Rectal smooth muscle tissue (tissue), 1 donor: ENCODE data around the gene CAMTA1.

Experiments used
- H3K27ac ChIP-seq: one replicate; pipeline ENCODE4 v1.7.0; 2013; ENCODE audit warnings: low read depth, low read length, inconsistent platforms
- H3K27me3 ChIP-seq: one replicate; pipeline ENCODE4 v1.7.0; 2013; ENCODE audit warnings: low read length; ENCODE audit not compliant: control insufficient read depth, insufficient read depth
- H3K36me3 ChIP-seq: one replicate; pipeline ENCODE4 v1.7.0; 2013; ENCODE audit warnings: low read length; ENCODE audit not compliant: control insufficient read depth, insufficient read depth
- H3K4me1 ChIP-seq: one replicate; pipeline ENCODE4 v1.7.0; 2013; ENCODE audit warnings: low read length; ENCODE audit not compliant: control insufficient read depth, insufficient read depth
- H3K4me3 ChIP-seq: one replicate; pipeline ENCODE4 v1.7.0; 2013; ENCODE audit warnings: low read length
- H3K9ac ChIP-seq: one replicate; pipeline ENCODE4 v1.7.0; 2013; ENCODE audit warnings: low read length

Gene CAMTA1

DNA sequence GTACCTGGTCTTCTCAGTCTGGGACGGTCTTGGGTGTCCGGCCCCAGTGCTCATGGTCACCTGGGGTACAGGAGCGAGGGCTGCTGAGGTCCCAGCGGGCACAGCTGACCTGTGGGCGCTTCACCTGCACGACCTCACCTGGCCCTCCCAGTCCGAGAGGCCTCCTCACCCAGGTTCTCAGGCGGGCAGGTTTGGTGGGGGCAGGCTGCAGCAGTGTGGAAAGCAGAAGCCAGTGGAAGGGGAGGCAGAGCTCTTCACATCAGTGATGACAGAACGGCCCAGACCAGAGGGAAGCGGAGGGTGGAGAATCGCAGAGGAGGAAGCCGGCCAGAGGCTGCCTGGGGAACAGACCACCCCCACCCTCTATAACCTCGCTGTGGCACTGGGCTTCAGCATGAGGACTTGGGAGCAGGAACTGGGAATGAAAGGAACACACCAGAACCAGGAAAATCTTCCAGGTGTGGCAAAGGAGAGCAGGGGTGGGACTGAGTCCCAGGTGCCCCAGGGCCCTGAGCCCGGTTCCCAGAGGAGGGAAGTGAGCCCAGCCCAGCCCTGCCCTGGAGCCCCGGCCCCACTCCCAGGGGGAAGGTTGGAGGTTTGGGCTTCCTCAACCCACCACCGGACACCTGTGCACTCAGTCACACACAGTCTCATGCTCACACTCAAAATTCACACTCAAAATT is 720.7 kb downstream of the CAMTA1 start:
- H3K27me3 ChIP-seq: no peaks in the 10 kb centered on the region
- peaks cover 10% of the 10 kb centered on the region for H3K4me1 ChIP-seq
- H3K36me3 ChIP-seq: no peaks in the 10 kb centered on the region
- no peak overlapping the region for H3K27ac ChIP-seq
- no peak overlapping the region for H3K4me3 ChIP-seq
- no peak overlapping the region for H3K9ac ChIP-seq

DNA sequence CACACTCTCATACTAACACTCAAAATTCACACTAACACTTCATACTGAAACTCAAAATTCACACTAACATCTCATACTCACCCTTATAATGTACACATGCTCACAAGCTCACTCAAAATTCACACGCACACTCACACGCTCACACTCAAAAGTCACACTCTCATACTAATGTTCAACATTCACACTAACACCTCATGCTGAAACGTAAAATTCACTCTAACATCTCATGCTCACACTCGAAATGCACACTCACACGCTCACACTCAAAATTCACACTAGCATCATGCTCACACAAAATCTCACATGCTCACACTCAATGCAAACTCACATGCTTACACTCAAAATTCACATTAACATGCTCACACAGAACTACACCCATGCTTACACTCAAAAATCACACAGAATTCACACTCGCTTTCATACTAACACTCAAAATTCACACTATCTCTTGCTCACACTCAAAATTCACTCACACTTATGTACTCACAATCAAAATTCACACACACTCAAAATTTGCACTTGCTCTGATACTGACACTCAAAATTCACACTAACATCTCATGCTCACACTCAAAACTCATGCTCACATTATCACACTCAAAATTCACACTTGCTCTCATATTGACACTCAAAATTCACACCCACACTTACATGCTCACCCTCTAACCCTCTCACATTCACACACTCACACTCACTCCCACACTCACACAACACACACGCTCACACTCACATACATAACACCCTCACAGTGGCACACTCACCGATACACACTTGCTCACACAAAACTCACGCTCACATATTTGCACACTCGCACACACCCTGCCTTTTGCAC is 721.4 kb downstream of the CAMTA1 start:
- Histone ChIP-seq H3K36me3 (no peaks in the 10 kb centered on the region), H3K4me3 (no peak overlapping the region), H3K4me1 (peaks cover 10% of the 10 kb centered on the region), H3K9ac (no peak overlapping the region), H3K27me3 (no peaks in the 10 kb centered on the region), H3K27ac (no peak overlapping the region)

DNA sequence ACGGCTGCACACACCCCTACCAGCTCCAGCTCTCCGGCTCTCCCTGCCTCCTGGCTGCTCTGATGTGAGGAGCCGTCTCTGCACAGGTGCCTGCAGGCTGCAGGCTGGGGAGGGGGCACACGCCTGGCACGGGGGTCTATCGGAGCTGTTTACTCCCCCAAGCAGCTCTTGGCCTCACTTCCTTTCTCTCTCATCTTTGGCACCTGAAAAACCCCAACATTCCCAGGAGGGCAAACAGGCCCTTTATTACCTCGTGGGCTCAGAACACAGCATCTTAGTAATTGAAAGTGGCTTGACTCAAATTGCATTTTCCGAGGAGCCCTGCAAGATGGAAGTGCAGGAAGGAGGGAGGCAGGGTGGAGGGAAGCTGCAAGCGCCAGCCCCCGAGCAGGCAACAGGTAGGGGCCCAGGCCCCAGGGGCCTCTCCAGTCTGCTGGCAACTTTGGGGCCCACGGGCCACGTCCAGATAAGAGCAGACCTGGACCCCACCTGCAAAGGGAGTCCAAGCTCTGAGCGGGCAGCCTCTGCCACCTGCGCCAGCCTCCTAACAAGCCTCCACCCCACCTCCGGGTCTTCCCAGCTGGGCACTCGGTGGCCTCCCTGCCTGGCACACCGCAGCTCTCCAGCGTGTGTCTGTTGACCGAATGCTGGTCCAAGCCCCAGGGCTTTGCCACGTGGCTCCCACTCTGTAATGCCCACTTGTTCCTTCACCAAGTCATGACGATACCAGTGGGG is 722.2 kb downstream of the CAMTA1 start:
- Histone ChIP-seq H3K4me1 (peaks cover 10% of the 10 kb centered on the region), H3K4me3 (no peak overlapping the region), H3K9ac (no peak overlapping the region), H3K36me3 (no peaks in the 10 kb centered on the region), H3K27me3 (no peaks in the 10 kb centered on the region), H3K27ac (no peak overlapping the region)

DNA sequence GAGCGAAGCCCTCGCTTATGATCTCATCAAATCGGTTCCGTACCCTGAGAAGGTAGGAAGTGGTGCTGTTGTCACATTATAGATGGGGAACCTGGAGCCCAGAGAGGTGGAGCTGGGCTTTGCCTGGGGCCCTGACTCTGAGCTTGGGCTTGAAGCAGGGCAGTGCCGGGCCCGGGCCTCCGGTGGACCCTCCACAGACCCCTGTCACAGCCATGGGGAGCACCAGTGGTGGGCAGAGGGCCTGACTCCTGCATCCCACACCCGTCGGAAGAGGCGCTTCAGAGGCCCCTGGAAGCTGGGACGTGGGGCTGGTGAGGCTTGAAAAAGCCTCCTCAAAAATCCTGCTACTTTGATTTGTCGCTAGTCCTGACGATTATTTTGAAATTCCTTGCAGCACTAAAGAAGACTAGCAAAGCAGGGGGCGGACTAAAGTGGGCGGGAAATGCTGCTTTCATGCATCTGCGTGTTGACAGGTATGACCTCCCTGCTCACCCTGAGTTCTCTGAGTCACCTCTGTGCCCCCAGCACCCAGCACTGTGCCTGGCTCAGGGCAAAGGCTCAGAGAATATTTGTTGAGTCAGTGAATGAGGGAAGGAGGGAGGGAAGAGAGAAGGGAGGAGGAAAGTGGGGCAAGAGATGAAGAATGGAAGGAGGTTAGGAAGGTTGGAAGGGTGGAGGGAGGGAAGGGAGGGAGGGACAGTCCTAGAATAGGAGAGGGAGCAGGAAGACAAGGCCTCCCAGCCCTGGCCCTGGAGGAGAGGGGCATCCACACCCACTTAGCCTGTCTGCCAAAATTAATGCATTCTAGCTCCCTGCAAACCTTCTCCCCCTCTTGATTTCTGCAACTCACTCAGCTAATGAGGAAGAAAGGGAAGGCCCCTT is 723.0 kb downstream of the CAMTA1 start:
- no peaks in the 10 kb centered on the region for H3K36me3 ChIP-seq
- H3K27ac ChIP-seq: peak overlapping the region; percentile 56
- peaks cover 10% of the 10 kb centered on the region for H3K4me1 ChIP-seq
- H3K27me3 ChIP-seq: no peaks in the 10 kb centered on the region
- H3K9ac ChIP-seq: no peak overlapping the region
- no peak overlapping the region for H3K4me3 ChIP-seq

DNA sequence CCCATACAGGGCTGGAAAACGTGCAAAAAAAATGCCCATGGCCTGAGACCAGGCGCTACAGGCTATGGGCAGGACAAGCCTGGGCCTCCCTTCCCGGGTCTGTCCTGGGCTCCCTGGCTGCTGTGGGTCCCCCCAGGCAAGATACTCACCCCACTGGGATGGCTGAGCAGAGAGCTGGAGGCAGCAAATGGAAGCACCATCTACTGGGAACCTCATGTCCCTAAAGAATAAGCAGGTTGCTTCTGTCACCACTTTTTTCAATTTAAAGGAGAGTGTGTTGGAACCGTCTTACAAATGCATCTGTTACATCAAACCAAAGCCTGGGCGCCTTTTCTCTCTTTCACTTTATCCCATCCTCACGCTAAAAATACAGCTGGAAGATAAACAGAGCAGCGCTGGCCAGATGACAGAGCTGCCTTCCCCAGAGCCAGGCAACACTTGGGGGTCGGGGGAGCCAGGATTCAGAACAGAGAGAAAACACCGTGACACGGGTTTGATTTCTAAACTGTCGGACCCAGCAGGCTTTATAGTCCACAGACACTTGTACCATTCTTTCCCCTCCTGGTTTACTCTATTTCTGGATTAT is 723.8 kb downstream of the CAMTA1 start:
- Histone ChIP-seq H3K4me1 (peaks cover 10% of the 10 kb centered on the region), H3K9ac (no peak overlapping the region), H3K4me3 (no peak overlapping the region), H3K36me3 (no peaks in the 10 kb centered on the region), H3K27ac (peak overlapping the region; percentile 56), H3K27me3 (no peaks in the 10 kb centered on the region)

DNA sequence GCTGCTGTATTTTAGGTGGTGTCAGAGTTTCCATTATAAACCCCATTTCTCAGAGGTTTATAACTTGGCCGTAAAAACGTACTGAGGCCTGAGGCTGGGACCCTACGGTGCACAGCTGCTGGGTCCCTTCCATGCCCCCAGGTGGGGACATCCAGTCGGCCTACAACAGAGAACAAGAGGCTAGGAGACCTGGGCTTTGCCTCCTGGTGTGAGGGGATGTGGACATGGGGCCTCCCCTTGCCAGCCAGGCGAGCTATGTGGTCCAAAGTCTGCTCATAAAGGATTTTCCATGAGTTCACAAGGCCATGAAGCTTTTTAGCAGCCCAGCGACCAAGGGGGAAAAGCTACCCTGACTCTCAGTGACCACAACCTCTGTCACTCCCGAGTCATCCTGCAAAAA is 724.3 kb downstream of the CAMTA1 start:
- Histone ChIP-seq H3K36me3 (no peaks in the 10 kb centered on the region), H3K27ac (peak overlapping the region; percentile 56), H3K4me3 (no peak overlapping the region), H3K9ac (no peak overlapping the region), H3K4me1 (peaks cover 10% of the 10 kb centered on the region), H3K27me3 (no peaks in the 10 kb centered on the region)

DNA sequence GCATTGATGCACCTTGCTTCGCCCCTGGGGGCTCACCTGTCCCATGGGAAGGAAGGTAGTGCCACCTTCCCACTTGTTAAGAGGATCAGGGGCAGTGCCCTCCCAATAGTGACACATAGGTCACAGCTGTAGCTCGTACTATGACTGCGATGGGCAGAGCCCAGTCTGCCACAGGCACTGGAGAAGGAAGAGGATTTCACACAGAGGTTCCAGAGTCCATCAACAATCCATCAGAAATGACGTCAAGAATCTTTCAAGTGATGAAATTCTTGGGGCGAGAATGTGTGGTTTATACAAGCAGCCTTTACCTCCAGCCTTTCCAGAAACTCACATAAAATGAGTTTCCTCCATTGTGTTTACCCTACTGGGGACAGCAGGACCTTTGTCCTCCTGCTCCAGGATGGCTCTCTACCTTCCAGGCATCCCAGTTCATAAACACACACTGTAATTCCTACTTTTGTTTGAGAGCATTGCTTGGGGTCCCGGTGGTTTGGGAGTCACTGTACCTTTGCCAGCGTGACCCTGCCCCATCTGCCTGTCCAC is 725.2 kb downstream of the CAMTA1 start:
- Histone ChIP-seq H3K4me3 (no peak overlapping the region), H3K27me3 (no peaks in the 10 kb centered on the region), H3K4me1 (peaks cover 10% of the 10 kb centered on the region), H3K36me3 (no peaks in the 10 kb centered on the region), H3K27ac (no peak overlapping the region), H3K9ac (no peak overlapping the region)

DNA sequence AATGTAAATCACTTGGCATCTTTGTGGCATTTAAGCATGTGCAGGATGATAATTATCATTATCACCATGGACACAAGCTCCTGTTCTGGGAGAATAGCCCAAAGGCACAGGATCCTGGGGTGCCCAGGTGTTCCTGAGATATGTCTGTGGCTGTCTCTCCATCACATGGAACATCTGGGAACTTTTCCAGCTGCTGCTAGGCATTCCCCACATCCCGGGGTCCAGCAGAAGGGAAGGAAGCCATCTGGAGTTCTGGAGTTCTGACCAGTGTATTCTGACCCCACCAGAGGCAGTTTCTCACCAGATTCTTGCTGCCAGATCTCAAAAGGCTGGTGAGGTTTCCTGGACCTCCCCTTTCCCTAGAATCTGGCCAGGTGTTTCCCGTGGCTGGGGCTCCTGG is 726.1 kb downstream of the CAMTA1 start:
- Histone ChIP-seq H3K9ac (no peak overlapping the region), H3K4me1 (peaks cover 10% of the 10 kb centered on the region), H3K27me3 (no peaks in the 10 kb centered on the region), H3K4me3 (no peak overlapping the region), H3K36me3 (no peaks in the 10 kb centered on the region), H3K27ac (no peak overlapping the region)

DNA sequence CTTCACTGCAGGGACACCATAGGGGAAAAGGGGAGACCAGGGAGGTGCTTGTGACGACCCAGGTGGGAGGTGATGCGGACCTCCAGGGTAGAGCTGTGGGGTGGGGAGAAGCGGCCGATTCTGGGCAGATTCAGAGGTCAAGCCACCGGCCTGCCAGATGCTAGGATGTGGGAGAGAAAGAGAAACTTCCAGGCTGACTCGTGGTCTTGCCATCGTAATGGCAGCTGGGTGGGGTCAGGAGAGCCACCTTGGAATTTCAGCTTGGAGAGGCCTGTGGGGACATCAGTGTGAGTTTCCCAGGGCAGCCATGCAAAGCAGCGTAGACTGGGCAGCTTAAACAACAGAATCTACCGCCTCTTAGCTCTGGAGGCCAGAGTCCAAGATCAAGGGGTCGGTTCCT is 727.8 kb downstream of the CAMTA1 start:
- Histone ChIP-seq H3K27ac (no peak overlapping the region), H3K9ac (no peak overlapping the region), H3K27me3 (no peaks in the 10 kb centered on the region), H3K4me3 (no peak overlapping the region), H3K4me1 (peaks cover 9% of the 10 kb centered on the region), H3K36me3 (no peaks in the 10 kb centered on the region)

DNA sequence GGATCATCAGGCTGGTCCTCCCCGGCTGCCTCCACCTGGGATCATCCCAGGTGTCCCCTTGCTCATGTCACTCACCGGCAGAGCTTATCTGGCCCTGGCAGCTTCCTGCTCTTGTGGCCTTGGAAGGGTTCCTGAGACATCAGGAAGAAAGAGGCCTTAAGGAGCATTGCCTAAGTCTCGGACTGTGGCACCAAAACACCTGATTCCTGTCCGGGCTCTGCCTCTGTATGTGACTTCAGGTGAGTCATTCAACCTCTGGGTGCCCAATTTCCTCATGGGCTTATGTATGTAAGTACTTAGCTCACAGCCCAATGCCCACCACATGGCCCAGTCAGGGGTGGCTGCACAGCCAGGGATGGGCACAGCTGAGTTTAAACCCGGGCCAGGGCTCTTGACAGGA is 729.9 kb downstream of the CAMTA1 start:
- Histone ChIP-seq H3K9ac (no peak overlapping the region), H3K4me1 (no peaks in the 10 kb centered on the region), H3K27me3 (no peaks in the 10 kb centered on the region), H3K27ac (no peak overlapping the region), H3K36me3 (no peaks in the 10 kb centered on the region), H3K4me3 (no peak overlapping the region)

DNA sequence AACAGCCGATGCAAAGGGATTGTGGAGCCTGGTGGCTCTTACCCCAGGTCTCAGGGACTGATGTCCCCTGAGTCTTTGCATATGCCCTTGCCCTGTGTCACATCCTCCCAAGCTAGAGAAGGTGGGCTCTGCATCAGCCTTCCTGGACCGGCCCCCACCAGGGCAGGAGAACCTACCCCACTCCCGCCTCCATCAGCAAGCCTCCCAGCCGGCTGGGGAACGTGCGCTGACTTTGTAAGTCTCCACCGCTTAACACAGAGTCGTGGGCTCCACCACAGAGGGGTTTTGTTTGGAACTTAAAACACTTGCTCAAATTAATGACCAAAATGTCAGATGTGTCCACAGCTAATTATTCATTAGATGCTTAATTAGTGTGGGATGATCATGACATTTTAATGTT is 730.6 kb downstream of the CAMTA1 start:
- no peak overlapping the region for H3K9ac ChIP-seq
- H3K27me3 ChIP-seq: no peaks in the 10 kb centered on the region
- H3K36me3 ChIP-seq: no peaks in the 10 kb centered on the region
- no peak overlapping the region for H3K4me3 ChIP-seq
- H3K4me1 ChIP-seq: no peaks in the 10 kb centered on the region
- no peak overlapping the region for H3K27ac ChIP-seq
